ENCODE measurements around the gene TPCN1. TPM values are rescaled to one million over a fixed set of nuclear protein-coding genes. Genes with fewer than 3 reads are reported as not detected.

TPCN1 gene
- total and polyA plus RNA-seq, 10 donors, result 15.5 to 90.1 (median 46.7) TPM

DNA sequence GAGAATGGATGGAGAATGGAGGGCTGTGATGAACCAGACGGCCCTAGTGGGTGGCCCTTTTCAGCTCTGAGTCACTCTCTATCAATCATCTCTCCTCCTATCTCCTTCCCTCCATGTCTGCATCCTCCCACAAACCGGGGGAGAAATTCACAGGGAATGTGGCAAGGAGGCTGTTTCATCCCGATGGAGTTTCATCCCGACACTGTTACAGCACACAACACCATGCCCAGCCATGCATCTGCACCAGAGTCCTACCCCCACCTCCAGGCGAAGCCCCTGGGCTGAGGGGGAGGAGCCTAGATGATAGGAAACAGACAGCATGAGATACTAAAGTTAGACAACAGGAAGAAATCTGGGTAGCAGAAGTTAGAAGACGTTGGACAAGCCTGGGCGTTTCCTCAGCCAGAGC is 92.9 kb downstream of the TPCN1 start:
- Histone ChIP-seq H3K4me3 (no peak overlapping the region), H3K36me3 (peaks cover 0 to 100% (median 98%) of the 10 kb centered on the region in 6 donors), H3K27ac (no peak overlapping the region), H3K27me3 (replicated peaks in 1 of 7) (no peaks in the 10 kb centered on the region), H3K9me3 (no peaks in the 10 kb centered on the region), H3K4me1 (no peaks in the 10 kb centered on the region)
- no peak for DNase-seq
- WGBS, 5 donors, result 67 to 76% (median 74%) methylated on average over 7 of the region's 7 CpGs
- intact Hi-C loops (cut with DNase I; ENCODE audit: low total_unique reads), result no loop called here
- TF ChIP-seq POLR2A (IDR thresholded peaks at IDR 0.05) (no peak), POLR2AphosphoS5 (IDR thresholded peaks at IDR 0.05) (no peak)
- TF ChIP-seq, protein P1, sequence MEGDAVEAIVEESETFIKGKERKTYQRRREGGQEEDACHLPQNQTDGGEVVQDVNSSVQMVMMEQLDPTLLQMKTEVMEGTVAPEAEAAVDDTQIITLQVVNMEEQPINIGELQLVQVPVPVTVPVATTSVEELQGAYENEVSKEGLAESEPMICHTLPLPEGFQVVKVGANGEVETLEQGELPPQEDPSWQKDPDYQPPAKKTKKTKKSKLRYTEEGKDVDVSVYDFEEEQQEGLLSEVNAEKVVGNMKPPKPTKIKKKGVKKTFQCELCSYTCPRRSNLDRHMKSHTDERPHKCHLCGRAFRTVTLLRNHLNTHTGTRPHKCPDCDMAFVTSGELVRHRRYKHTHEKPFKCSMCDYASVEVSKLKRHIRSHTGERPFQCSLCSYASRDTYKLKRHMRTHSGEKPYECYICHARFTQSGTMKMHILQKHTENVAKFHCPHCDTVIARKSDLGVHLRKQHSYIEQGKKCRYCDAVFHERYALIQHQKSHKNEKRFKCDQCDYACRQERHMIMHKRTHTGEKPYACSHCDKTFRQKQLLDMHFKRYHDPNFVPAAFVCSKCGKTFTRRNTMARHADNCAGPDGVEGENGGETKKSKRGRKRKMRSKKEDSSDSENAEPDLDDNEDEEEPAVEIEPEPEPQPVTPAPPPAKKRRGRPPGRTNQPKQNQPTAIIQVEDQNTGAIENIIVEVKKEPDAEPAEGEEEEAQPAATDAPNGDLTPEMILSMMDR (IDR thresholded peaks at IDR 0.05 in 8 of 11, conservative IDR thresholded peaks at IDR 0.05 in 3 of 11), result no peak

DNA sequence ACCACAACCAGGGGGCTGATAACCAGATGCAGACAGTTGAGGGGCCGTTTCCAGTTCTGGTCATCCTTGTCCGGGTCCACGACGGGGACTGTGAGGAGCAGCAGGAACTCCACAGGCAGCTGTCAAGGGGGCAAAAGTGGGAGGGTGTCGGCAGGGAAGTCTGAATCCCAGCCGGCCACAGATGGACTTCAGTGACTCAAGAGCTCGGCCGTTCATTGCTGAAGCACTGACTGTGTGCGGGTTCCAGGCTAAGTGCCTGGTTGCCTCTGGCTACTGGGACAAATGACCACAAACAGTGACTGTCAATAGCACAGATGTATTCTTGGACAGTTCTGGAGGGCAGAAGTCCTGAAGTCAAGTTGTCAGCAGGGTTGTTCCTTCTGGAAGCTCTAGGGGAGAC is 94.1 kb downstream of the TPCN1 start:
- Histone ChIP-seq H3K36me3 (peaks cover 0 to 100% (median 98%) of the 10 kb centered on the region in 6 donors), H3K4me1 (no peaks in the 10 kb centered on the region), H3K27me3 (replicated peaks in 1 of 7) (no peaks in the 10 kb centered on the region), H3K9me3 (no peaks in the 10 kb centered on the region), H3K27ac (no peak overlapping the region), H3K4me3 (no peak overlapping the region)
- no peak for DNase-seq
- WGBS, 5 donors, result 86 to 97% (median 90%) methylated on average over 8 to 9 of the region's 9 CpGs
- intact Hi-C loops (cut with DNase I; ENCODE audit: low total_unique reads), result no loop called here
- TF ChIP-seq POLR2A (IDR thresholded peaks at IDR 0.05) (no peak), POLR2AphosphoS5 (IDR thresholded peaks at IDR 0.05) (no peak)
- TF ChIP-seq, protein P1 (IDR thresholded peaks at IDR 0.05 in 8 of 11, conservative IDR thresholded peaks at IDR 0.05 in 3 of 11), result no peak

DNA sequence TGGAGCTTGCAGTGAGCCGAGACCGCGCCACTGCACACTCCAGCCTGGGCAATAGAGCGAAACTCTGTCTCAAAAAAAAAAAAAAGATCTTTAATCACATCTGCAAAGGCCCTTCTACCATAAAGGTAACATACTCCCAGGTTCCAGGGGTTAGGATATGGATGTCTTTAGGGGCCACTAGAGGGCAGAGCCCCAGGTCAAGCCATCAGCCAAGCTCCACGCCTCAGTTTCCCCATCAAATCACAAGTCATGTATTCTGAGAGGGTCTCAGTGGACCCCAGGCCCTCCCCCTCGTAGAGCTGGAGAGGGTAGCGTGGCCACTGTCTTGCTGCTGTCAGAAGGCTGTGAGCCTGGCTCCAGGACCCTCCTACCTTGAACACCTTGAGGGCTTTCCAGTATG is 94.9 kb downstream of the TPCN1 start:
- H3K4me1 ChIP-seq, result no peaks in the 10 kb centered on the region
- H3K4me3 ChIP-seq, result no peak overlapping the region
- no peak for DNase-seq
- WGBS, 5 donors, result 88 to 99% (median 96%) methylated on average over 7 of the region's 7 CpGs
- no peaks in the 10 kb centered on the region for H3K27me3 ChIP-seq (replicated peaks in 1 of 7)
- H3K36me3 ChIP-seq, result peaks cover 0 to 100% (median 98%) of the 10 kb centered on the region in 6 donors
- H3K9me3 ChIP-seq, result no peaks in the 10 kb centered on the region
- TF ChIP-seq POLR2AphosphoS5 (IDR thresholded peaks at IDR 0.05) (no peak), POLR2A (IDR thresholded peaks at IDR 0.05) (no peak)
- TF ChIP-seq, protein P1 (IDR thresholded peaks at IDR 0.05 in 8 of 11, conservative IDR thresholded peaks at IDR 0.05 in 3 of 11), result no peak
- H3K27ac ChIP-seq, result no peak overlapping the region
- intact Hi-C loops (cut with DNase I; ENCODE audit: low total_unique reads), result no loop called here

DNA sequence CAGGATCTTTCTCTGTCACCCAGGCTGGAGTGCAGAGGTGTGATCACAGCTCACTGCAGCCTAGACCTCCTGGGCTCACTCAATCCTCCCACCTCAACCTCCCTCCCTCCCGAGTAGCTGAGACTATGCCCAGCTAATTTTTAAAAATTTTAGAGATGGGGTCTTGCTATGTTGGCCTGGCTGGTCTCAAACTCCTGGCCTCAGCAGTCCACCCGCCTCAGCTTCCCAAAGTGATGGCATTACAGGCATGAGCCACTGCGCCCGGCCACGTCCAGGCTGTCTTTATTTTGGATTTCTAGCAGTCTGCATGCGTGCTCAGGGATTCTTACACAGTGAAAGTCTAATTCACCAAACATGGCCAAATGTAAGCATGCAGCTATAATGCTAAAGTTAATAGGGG is 95.9 kb downstream of the TPCN1 start:
- TF ChIP-seq, protein P1 (IDR thresholded peaks at IDR 0.05 in 8 of 11, conservative IDR thresholded peaks at IDR 0.05 in 3 of 11), result no peak
- TF ChIP-seq POLR2AphosphoS5 (IDR thresholded peaks at IDR 0.05), result no peak
- no peak for TF ChIP-seq POLR2A (IDR thresholded peaks at IDR 0.05)
- H3K27me3 ChIP-seq (replicated peaks in 1 of 7), result no peaks in the 10 kb centered on the region
- 93 to 95% (median 95%) methylated on average over 6 of the region's 6 CpGs for WGBS, 5 donors
- no peak for DNase-seq
- H3K4me3 ChIP-seq, result no peak overlapping the region
- H3K36me3 ChIP-seq, result peaks cover 0 to 100% (median 93%) of the 10 kb centered on the region in 6 donors
- H3K27ac ChIP-seq, result no peak overlapping the region
- peaks cover 0 to 8% (median 0%) of the 10 kb centered on the region in 8 donors for H3K9me3 ChIP-seq
- no peaks in the 10 kb centered on the region for H3K4me1 ChIP-seq
- intact Hi-C loops (cut with DNase I; ENCODE audit: low total_unique reads), result no loop called here

Measured in spleen (tissue), 11 donors.